Spleen (tissue), 11 donors: ENCODE measurements around the gene BCL2. TPM values are rescaled to one million over a fixed set of nuclear protein-coding genes. Genes with fewer than 3 reads are reported as not detected.

Experiments used
- DNase-seq: peaks from one replicate; pipeline ENCODE4 v3.0.0-alpha.2; 2020
- H3K27ac ChIP-seq, 8 donors: fragments of 200-600 bp; sonication (generic) in 7 of 8; 1 replicate in 4 of 8; 2 replicates in 4 of 8; pipeline versions ENCODE4 v1.5.0 to v1.8.0; 2016 to 2021; ENCODE audit warnings: inconsistent platforms in 4 of 8, mild to moderate bottlenecking in 4 of 8, moderate library complexity in 1 of 8
- H3K27me3 ChIP-seq, 7 donors: fragments of 200-600 bp; sonication (generic) in 6 of 7; replicated peaks in 1 of 7; 1 replicate in 4 of 7; 2 replicates in 3 of 7; pipeline versions ENCODE4 v1.5.0 to v1.8.0; 2016 to 2021; ENCODE audit warnings: inconsistent platforms in 3 of 7, mild to moderate bottlenecking in 1 of 7
- H3K36me3 ChIP-seq, 6 donors: fragments of 200-600 bp; sonication (generic) in 5 of 6; 1 replicate in 4 of 6; 2 replicates in 2 of 6; pipeline versions ENCODE4 v1.5.0 to v1.8.0; 2016 to 2021; ENCODE audit warnings: inconsistent platforms in 2 of 6
- H3K4me1 ChIP-seq, 6 donors: fragments of 200-600 bp; sonication (generic) in 5 of 6; 1 replicate in 3 of 6; 2 replicates in 3 of 6; pipeline versions ENCODE4 v1.5.0 to v1.8.0; 2016 to 2021; ENCODE audit warnings: inconsistent platforms in 3 of 6
- H3K4me3 ChIP-seq, 8 donors: fragments of 200-600 bp; sonication (generic) in 7 of 8; 1 replicate in 4 of 8; 2 replicates in 4 of 8; pipeline versions ENCODE4 v1.5.0 to v1.8.0; 2016 to 2021; ENCODE audit warnings: inconsistent platforms in 4 of 8, mild to moderate bottlenecking in 4 of 8, moderate library complexity in 2 of 8
- H3K9me3 ChIP-seq, 8 donors: fragments of 200-600 bp; sonication (generic) in 7 of 8; 1 replicate in 4 of 8; 2 replicates in 4 of 8; pipeline versions ENCODE4 v1.5.0 to v1.8.0; 2016 to 2021; ENCODE audit warnings: inconsistent platforms in 4 of 8
- POLR2A ChIP-seq, 3 donors: fragments of 450-650 bp; IDR thresholded peaks; one replicate each; pipeline ENCODE4 v1.5.1; 2017; ENCODE audit warnings: antibody characterized with exemption in 3 of 3, mild to moderate bottlenecking in 1 of 3
- POLR2AphosphoS5 ChIP-seq, 3 donors: sonication (generic); formaldehyde crosslinking; IDR thresholded peaks; one replicate each; pipeline ENCODE4 v1.5.1; 2017; ENCODE audit warnings: antibody characterized with exemption in 3 of 3
- WGBS, 5 donors: extraction: QIAGEN DNeasy Blood & Tissue Kit in 3 of 5; methylation state at CpG; one replicate each; pipeline versions ENCODE4 v1.1.5 to v1.1.7; 2013 to 2018; 5-methylcytosine and 5-hydroxymethylcytosine counted together
- intact Hi-C: fragments of 100-400 bp; cut with DNase I; formaldehyde crosslinking; loops from one replicate; pipeline ENCODE4 v1.15.0; 2023; ENCODE audit warnings: low total_unique reads
- polyA plus RNA-seq, 3 donors: library from polyadenylated mRNA; stranded (reverse); fragments of 200-250 nt; gene quantifications; one replicate each; pipeline ENCODE4 v1.2.1, GENCODE V29; 2013
- total RNA-seq, 7 donors: library from RNA; depleted of rRNA in 3 of 7; stranded (reverse); fragments of >200 nt in 3 of 7; fragmentation: NEBNext Ultra II Directional in 4 of 7; extraction: Animal tissue kit (Norgen Biotek cat#: 25700) in 4 of 7; gene quantifications; one replicate each; pipeline versions ENCODE4 v1.1.0 to v1.2.1, GENCODE V29; 2016 to 2021
- TF ChIP-seq, protein P1 (sequence below), 11 experiments: fragments of 200-600 bp in 7 of 11; fragments of 450-650 bp in 4 of 11; sonication (generic) in 4 of 11; IDR thresholded peaks in 8 of 11; conservative IDR thresholded peaks in 3 of 11; 1 replicate in 7 of 11; 2 replicates in 4 of 11; pipeline versions ENCODE4 v1.4.0 to v1.8.0; 2016 to 2021; ENCODE audit warnings: antibody characterized with exemption in 11 of 11, inconsistent platforms in 4 of 11, mild to moderate bottlenecking in 1 of 11
- donor health status: healthy with polysubstance abuse.
- donor health status: DM: no; HTN: no; CAD: no; lungs with moderate emphysema.
- donor health status: DM: no; HTN: no; CAD: no.
- donor health status: Bipolar disorder and iron deficiency.
- donor health status: healthy.
- donor health status: DM: no; HTN: no; CAD: no.
- donor health status: DM: yes; HTN: yes; CAD: no.

Gene BCL2
- total and polyA plus RNA-seq, 10 donors = 9.6 to 112 (median 69.1) TPM

DNA sequence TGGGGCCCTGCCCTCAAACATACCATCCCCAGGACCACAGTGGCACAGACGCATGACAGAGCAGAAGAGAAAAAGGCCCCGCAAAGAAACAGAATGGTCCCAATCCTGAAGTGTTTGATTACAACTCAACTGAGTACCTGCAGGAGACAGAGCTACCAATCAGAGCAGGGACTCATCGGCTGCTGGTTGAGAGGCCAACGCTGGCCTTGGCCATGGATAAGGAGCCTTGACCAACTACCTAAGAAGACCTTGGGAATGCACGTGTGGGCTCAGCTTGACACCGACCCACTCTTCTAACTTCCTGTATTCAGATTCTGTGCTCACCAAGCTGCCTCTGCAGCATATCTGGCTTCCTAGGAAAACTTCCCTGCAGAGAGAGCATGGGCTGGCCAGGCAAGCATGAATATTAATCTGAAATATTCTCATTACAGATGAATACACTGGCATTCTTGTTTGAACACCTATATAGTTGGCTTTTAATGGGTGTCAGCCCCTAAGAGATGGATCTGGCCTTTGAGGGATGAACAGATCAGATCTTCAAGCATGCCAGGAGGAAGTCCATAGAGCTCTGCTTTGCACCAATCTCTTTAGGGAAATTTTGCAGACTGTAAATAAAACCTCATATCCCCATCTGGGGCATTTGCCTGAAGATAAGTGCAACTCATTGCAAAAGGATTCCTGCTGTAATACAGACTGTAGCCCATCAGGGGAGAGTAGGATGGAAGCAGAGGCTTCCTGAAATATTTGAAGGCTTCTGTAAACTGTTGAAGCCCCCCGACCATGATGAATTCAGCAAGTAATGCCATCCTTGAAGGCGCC lies 135.4 kb downstream of the BCL2 start:
- 73 to 82% (median 74%) methylated on average over 8 of the region's 8 CpGs for whole genome bisulfite sequencing, 5 donors
- intact Hi-C loops = no loop called here

DNA sequence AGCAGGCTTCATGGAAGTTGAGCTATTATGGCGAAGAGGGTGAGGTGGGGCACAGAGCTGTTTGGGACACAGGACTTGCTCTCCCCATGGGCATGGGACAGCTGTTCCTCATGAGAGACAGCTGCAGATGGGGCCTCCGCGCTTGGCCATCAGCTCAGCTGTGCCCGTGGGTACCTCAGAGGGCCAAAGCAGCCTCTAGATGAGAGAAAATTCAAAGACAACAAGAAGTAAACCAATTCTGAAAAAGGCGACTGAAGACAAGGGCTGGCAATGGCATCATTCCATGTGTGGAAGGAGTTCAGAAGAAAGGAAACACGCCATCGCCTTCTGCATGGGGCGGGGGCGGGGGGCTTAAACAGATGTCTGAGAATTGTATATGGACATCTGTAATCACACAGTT lies 136.2 kb downstream of the BCL2 start:
- Histone ChIP-seq H3K27me3 (no peaks in the 10 kb centered on the region), H3K9me3 (no peaks in the 10 kb centered on the region), H3K4me3 (no peak overlapping the region), H3K27ac (peak overlapping the region in 4 of 8 donors; percentile 16 to 74 (median 28)), H3K4me1 (peaks cover 27 to 100% (median 79%) of the 10 kb centered on the region in 6 donors), H3K36me3 (no peaks in the 10 kb centered on the region)
- no peak for TF ChIP-seq POLR2AphosphoS5 (IDR thresholded peaks at IDR 0.05)
- no peak for TF ChIP-seq POLR2A (IDR thresholded peaks at IDR 0.05)
- TF ChIP-seq, protein P1, sequence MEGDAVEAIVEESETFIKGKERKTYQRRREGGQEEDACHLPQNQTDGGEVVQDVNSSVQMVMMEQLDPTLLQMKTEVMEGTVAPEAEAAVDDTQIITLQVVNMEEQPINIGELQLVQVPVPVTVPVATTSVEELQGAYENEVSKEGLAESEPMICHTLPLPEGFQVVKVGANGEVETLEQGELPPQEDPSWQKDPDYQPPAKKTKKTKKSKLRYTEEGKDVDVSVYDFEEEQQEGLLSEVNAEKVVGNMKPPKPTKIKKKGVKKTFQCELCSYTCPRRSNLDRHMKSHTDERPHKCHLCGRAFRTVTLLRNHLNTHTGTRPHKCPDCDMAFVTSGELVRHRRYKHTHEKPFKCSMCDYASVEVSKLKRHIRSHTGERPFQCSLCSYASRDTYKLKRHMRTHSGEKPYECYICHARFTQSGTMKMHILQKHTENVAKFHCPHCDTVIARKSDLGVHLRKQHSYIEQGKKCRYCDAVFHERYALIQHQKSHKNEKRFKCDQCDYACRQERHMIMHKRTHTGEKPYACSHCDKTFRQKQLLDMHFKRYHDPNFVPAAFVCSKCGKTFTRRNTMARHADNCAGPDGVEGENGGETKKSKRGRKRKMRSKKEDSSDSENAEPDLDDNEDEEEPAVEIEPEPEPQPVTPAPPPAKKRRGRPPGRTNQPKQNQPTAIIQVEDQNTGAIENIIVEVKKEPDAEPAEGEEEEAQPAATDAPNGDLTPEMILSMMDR (IDR thresholded peaks at IDR 0.05 in 8 of 11, conservative IDR thresholded peaks at IDR 0.05 in 3 of 11) = no peak
- intact Hi-C loops = no loop called here
- WGBS, 5 donors = 83 to 96% (median 94%) methylated on average over 8 to 9 of the region's 9 CpGs
- peak; percentile 55 for DNase-seq

More for the DNA sequence above, 135.4 kb downstream of the BCL2 start:
- Histone ChIP-seq H3K4me3 (no peak overlapping the region), H3K36me3 (no peaks in the 10 kb centered on the region), H3K27ac (peak overlapping the region in 2 of 8 donors; percentile 38 to 74), H3K27me3 (no peaks in the 10 kb centered on the region), H3K4me1 (peaks cover 22 to 100% (median 71%) of the 10 kb centered on the region in 6 donors), H3K9me3 (no peaks in the 10 kb centered on the region)
- DNase-seq = peak; percentile 63
- TF ChIP-seq POLR2AphosphoS5 (IDR thresholded peaks at IDR 0.05) (no peak), POLR2A (IDR thresholded peaks at IDR 0.05) (no peak)
- TF ChIP-seq, protein P1 (IDR thresholded peaks at IDR 0.05 in 8 of 11, conservative IDR thresholded peaks at IDR 0.05 in 3 of 11) = no peak

DNA sequence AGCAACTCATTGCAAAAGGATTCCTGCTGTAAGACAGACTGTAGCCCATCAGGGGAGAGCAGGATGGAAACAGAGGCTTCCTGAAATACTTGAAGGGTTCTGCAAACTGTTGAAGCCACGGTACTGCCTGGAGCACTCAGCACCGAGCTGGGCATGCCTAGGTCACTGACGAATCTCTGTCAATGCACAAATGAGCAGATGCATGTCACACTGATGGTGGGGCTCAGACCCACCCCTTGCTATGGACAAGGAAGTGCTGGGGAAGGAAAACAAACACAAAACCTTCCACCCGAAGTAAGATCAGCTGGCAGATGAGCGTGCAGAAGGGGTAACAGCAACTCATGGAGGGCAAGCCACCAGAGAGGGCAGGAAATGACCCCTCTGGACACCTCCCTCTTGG lies 136.7 kb downstream of the BCL2 start:
- intact Hi-C loops = no loop called here
- Histone ChIP-seq H3K27ac (peak overlapping the region in 4 of 8 donors; percentile 16 to 74 (median 28)), H3K27me3 (no peaks in the 10 kb centered on the region), H3K4me1 (peaks cover 27 to 100% (median 81%) of the 10 kb centered on the region in 6 donors), H3K4me3 (peak overlapping the region in 1 of 8 donors; percentile 24), H3K36me3 (no peaks in the 10 kb centered on the region), H3K9me3 (no peaks in the 10 kb centered on the region)
- 20 to 50% (median 44%) methylated on average over 5 of the region's 5 CpGs for WGBS, 5 donors
- peak; percentile 58 for DNase-seq
- peak in 1 of 3 donors; percentile 32 for TF ChIP-seq POLR2AphosphoS5 (IDR thresholded peaks at IDR 0.05)
- TF ChIP-seq POLR2A (IDR thresholded peaks at IDR 0.05) = no peak

DNA sequence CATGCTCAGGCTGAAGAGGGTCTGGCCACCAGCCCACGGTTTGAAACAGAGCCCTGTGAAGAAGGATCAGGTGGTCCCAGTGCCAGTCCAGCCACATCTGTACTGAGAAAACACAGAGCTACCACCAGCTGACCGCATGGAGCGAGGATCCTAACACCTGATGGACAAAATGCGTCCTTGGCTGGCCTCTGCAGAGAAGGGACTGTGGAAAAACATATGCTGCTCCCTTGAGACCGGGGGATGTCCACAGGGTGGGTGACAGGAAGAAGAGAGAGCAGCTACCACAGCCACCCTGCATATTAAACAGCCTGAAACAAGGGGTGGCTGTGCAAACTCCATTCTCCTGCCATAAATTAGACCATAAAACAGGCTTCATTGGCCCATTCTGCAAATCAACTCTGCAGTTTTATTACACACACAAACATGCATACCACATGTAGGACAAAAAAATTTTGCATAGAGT lies 137.2 kb downstream of the BCL2 start:
- no peak for TF ChIP-seq POLR2A (IDR thresholded peaks at IDR 0.05)
- no peak for TF ChIP-seq POLR2AphosphoS5 (IDR thresholded peaks at IDR 0.05)
- TF ChIP-seq, protein P1 (IDR thresholded peaks at IDR 0.05 in 8 of 11, conservative IDR thresholded peaks at IDR 0.05 in 3 of 11) = no peak
- no peaks in the 10 kb centered on the region for H3K27me3 ChIP-seq
- intact Hi-C loops = no loop called here
- peak overlapping the region in 2 of 8 donors; percentile 4 to 74 for H3K27ac ChIP-seq
- H3K36me3 ChIP-seq = no peaks in the 10 kb centered on the region
- H3K9me3 ChIP-seq = no peaks in the 10 kb centered on the region
- peak; percentile 55 for DNase-seq
- peak overlapping the region in 1 of 8 donors; percentile 24 for H3K4me3 ChIP-seq
- 70 to 77% (median 74%) methylated on average over 5 of the region's 5 CpGs for WGBS, 5 donors
- peaks cover 22 to 100% (median 78%) of the 10 kb centered on the region in 6 donors for H3K4me1 ChIP-seq
